ENCODE measurements around the gene DPY19L1.
"Not testable (repeated sequence)": the region's sequence is repeated elsewhere in the genome, so short reads cannot be mapped to it uniquely, and the experiment has no call there.

DNA sequence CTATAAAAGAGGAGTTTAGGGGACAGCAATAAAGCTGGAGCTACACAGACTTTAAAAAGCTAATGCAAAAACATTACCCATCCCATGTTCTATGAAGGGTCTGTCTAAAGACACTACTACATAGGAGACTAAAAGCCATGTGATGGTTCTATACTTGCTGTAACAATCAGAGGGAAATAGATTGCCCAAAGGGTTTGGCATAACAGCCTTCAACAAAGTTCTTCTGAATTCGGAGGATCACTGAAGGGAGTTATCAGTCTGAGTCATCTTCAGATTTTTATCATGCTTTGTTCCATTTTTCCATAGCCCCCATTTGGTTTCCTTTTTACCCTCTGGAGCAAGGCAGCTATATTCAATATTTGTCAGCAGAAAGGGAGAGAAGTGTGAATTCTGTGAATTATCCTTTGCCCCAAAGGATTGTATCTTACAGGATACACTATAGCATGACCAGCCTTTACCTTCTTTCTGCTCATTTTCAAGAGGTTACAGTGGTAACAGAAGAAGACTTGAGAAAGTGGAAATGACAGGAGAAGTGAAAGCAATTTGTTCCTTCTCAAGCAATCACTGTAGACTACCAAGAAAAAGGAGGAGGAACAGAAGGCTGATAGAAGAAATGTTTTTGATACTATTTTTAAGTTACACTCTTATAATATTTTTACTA lies 64.4 kb downstream of the DPY19L1 start:
- TF ChIP-seq CTCF (conservative IDR thresholded peaks at IDR 0.05; ENCODE audit: low read depth, low read length); EZH2phosphoT487 (IDR thresholded peaks at IDR 0.05; ENCODE audit: borderline replicate concordance, low read length): not testable (repeated sequence)
